Stimulated activated CD8-positive, alpha-beta memory T cell treated with anti-CD3 and anti-CD28 coated beads, Interleukin-4, amount 100 ng/mL, for 4 hours (primary cell): ENCODE data around the gene SUSD6.

ENCODE experiments used
- DNase-seq, 2 donors: peaks; one replicate each; pipeline ENCODE4 v3.0.0-alpha.2; 2020; ENCODE audit warnings: low read depth in 2 of 2, low spot score in 1 of 2

Gene SUSD6

GRCh38 chr14:69755296-69755695 is 143.9 kb downstream of the SUSD6 start:
- no peak for DNase-seq

GRCh38 chr14:69755784-69756183 is 144.4 kb downstream of the SUSD6 start:
- DNase-seq: no peak

GRCh38 chr14:69756298-69756697 is 144.9 kb downstream of the SUSD6 start:
- no peak for DNase-seq

- no peak for DNase-seq
Observed at GRCh38 chr14:69760810-69761209, 149.4 kb downstream of the SUSD6 start.

GRCh38 chr14:69763761-69764510 is 152.5 kb downstream of the SUSD6 start:
- DNase-seq: no peak
